HG03095 (cell line): Measurements from ENCODE around the gene LRRC41.
A peak's percentile ranks its signal among the peaks of the same experiment; 100 is the strongest.

Source experiments
- ATAC-seq: cut with Tn5 transposase; IDR thresholded peaks from one replicate; pipeline ENCODE4 v1.9.1; 2021; ENCODE audit warnings: moderate library complexity; ENCODE audit not compliant: unreplicated experiment

Gene LRRC41

DNA sequence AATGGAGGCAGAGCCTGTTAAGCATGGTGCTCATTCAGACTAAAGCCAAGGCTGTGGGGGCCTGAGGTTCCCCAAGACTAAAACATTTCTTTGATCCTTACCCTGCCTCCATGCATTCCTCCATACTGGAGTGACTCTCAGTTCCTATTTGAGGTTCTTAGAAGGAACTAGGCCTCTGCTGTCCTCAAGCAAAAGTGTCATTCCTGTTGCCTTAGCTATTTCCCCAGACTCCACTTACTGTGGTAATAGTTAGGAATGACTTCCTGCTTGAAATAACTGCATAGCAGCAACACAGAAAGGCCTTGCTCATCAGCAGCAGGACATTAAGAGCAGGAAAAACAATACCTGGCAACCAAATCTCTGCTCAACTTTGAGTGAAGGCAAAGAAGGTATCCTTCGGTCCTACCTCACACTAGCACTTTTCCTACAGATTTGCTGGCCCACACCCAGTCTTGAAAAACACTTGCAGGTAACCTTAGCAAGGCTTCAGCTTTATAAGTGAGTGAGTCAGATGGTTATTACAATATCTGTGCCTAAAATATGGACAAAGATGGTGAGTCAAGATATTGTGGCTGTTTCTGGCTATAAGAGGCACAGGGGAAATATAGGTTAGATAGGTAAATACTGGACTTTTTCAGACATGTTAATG, 14.8 kb downstream of the LRRC41 start:
- no peak for ATAC-seq

DNA sequence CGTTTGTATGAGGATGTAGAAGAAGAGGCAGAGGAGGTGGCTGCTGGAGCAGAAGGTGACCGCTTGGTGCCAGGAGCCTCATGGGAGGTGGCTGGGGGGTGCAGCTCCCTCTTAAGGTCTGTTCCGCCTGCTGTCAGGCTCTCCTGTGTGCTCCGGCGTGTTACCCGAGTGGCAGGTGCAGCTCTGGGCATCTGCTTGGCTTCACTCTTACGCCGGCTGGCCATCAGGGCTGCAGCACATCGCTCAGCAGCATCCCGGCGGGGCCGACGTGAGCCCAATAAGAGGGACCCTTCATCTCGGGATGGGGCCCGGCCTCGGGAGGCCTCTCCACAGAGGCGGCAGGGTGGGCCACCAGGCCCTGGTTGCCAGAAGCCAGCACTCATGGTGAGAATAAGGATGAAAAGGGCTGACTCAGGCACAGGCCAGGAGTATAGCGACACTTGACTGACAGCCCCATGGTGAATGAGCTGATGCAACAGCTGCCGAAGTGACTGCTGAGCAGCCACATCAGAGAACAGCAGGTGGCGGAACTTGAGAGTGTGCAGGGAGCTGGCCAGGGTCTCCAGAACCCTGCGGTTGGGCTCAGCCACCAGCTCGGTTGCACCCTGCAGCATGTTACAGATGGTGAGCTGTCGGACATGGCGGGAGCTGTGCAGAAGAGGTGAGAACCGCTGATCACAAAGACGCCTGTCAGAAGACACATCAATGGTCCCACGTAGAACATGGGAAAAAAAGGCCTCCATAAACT, 17.5 kb downstream of the LRRC41 start:
- no peak for ATAC-seq

DNA sequence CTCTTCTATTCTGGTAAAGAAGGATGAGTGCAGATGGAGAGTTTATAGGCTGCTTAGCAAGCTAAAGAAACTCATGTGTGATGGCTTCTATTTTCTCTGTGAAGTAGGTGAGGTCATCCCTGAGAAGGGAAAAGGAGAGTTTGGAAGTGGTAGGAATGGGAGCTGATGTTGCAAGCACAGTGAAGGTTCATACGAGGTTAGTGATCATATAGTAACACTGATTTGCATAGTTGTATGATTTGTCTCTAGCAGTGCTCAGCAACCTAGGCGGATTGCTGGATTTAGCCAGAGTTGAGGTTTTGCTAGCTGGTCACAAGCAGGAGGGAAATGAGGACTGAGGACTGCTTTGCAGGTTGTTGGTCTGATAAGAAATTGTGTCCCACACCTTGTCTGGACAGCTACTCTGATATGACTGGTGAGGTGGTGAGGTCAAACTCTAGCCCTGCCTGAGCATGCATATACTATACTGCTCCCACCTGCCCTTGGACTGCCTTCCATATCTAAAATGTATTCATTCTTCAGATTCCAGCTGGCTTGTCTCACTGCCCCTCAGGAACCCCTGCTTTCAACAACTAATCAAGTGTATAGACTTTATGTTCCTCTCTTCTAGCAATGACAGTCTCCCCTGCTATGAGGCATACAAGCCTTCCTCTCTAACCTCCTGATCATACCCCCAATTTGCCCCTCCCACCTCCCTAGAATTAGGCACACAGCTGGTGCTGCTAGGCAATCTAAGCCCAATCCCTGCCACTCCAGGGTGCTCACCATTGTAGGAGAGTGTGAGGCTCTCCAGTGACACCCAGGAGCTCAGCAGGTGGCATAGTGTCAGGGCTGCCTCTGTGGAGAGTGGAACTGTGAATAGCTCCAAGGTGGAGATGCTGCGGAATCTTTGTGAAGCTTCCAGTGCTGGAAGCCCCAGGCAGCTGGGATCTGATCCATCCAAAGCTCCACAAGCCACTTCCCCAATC, 18.5 kb downstream of the LRRC41 start:
- no peak for ATAC-seq

DNA sequence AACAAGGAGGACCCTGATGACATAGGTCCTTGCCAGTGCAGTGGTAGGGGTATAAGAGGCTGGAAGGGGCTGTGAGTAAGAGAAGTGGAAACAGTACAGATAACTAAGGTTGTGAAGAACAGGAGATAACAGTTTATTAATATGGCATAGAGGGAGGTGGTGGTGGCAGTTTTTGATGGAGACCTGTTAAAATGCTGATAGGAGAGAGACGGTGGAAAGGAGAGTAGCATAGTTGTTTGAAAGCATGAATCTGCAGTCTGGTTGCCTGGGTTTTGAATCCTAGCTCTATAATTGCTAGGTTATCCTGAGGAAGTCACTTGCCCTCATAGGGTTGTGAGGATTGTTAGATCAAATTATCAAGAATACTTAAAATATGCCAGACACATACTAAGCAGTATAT, 19.4 kb downstream of the LRRC41 start:
- no peak for ATAC-seq

DNA sequence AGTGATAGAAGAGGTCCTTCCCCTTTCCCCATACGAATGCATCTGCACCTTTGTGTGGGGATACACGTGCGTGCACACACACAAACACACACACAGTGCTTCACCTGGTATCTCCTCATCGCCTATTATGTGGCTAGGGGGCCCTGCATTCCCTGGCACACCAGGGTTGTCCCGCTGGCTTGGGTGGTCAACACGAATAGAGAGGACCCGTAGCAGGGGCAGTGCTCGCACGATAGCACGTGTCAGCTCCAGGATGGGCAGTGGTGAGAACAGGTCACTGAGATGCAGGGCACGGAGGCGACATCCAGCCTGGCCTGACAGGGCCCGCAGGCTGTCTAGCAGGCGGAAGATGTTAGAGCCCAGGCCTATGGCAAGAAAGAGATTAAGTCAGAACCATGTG, 22.4 kb downstream of the LRRC41 start:
- ATAC-seq, result no peak

DNA sequence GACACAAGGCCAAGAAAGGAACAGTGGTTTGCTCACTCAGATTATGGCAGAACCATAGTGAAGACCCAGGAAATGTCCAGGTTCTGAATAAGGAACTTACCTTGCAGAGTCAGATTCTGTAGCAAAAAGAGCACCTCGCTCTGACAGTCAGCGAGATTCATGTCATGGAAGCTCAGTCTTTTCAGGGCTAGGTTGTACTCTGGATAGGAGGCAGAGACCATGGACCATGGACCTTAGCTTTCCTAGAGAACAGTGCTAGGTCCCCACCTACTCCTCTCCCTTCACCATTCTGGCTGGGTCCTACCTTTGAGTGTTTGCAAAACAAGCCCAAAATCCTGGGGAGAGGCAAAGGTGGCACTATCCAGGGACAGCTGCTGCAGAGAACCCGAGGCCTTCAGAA, 23.3 kb downstream of the LRRC41 start:
- no peak for ATAC-seq

DNA sequence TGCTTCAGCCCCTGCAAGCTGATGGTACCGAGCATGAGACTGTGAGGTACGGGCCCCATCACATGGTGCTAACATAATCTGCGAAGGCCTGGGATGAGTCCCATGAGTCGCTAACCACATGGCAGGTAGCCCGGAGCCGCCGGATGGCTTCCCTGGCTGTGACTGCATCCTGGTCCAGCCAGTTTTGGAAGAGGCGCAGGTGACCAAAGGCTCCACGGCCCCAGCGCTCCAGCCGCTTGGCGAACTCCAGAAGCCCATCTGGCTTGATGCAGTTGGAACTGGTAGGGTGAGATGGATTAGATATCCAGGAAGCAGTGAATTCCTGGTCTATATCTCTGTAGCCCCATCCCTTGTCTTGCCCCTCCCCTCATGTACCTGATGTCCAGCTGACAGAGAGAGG, 24.6 kb downstream of the LRRC41 start:
- no peak for ATAC-seq

DNA sequence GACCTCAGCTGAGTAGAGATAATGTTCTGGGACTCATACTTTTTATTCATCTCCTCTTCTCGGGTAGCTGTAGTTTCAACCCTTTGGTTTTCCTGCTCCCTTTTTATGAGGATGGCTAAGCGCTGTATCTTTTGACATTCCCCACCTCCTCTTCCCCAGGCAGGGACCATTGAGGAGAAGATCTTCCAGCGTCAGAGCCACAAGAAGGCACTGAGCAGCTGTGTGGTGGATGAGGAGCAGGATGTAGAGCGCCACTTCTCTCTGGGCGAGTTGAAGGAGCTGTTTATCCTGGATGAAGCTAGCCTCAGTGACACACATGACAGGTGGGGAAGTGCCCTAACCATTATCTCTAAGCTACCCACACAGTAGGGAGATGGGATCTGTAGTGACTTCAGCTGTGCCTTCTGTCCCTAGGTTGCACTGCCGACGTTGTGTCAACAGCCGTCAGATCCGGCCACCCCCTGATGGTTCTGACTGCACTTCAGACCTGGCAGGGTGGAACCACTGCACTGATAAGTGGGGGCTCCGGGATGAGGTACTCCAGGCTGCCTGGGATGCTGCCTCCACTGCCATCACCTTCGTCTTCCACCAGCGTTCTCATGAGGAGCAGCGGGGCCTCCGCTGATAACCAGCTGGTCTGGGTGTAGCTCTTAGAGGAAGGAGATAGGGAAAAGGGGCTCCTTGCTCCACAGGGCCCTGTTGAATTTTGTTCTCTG, 25.6 kb downstream of the LRRC41 start:
- no peak for ATAC-seq

DNA sequence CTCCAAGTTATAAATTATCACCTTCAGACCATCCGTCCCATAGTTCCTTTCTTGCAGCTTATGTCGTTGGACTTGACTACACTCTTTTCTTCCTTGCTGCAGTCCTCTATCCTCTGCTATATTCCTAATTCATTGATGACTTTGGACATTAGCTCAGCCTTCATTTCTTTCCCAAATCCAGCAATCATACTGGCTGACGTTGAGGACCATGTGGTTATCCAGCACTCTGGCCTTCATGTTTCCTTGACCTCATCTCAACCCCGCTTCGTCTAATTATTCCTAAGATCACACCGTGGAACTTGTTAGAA, 28.4 kb downstream of the LRRC41 start:
- ATAC-seq, result no peak

DNA sequence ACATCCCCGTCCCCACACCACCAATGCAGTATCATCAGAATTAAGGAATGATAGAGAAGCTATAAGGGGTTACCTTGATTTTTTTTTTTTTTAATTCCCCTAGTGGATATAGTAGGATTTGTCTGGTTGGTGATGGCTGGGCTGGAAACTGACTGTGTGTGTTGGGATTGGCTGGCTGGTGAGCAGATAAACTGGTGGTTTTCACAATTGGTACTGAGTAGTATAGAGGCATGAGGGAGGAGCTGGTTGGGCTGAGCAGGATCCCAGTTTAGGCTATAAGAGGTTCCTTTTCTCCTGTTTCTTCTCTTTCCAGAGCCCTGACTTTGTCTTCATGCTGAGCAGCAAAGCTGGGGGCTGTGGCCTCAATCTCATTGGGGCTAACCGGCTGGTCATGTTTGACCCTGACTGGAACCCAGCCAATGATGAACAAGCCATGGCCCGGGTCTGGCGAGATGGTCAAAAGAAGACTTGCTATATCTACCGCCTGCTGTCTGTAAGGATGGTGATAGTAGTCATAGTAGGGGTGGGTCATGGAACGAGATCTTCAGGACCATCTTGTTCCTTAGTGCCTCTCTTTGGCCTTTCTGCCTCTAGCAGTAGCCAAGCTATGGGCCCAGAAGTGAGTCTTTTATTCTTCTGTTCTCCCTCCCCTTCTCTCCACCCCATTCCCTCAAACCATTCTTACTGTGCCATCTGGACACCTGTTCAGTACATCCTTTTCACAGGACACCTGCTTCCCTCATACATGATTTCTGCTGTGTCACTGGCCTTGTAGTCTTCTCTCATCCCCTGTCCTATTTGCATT, 29.0 kb downstream of the LRRC41 start:
- ATAC-seq, result no peak

DNA sequence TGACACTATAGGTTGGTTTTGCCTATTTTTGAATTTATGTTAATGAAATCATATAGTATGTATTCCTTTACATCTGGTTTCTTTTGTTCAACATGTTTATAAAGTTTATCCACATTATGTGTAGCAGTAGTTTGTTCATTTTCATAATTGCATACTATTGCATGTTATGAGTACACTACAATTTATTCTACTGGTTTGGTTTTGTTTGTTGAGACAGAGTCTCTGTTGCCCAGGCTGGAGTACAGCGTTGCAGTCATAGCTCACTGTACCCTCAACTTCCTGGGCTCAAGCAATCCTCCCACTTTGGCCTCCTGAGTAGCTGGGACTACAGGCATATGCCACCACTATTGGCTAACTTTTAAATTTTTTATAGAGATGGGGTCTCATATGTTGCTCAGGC, 34.8 kb downstream of the LRRC41 start:
- no peak for ATAC-seq

DNA sequence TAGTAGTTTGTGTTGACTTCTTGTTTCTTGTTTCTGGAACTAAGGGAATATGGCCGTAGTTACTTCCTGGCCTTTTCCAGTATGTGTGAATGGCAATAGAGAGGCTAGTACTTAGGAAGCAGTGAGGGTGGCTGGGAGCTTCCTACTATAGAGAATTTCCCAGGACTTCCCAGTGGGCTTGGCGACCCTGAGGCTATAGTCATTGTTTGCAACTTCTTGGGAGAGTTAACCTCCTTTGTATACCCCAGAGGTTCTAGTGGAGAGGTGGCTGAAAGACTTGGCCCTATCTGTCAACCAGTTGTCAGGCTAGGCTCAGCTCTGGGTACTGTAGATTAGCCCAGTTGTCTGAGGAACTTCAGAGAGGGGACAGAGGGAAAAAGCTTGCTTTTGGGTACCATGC, 40.3 kb downstream of the LRRC41 start:
- no peak for ATAC-seq

DNA sequence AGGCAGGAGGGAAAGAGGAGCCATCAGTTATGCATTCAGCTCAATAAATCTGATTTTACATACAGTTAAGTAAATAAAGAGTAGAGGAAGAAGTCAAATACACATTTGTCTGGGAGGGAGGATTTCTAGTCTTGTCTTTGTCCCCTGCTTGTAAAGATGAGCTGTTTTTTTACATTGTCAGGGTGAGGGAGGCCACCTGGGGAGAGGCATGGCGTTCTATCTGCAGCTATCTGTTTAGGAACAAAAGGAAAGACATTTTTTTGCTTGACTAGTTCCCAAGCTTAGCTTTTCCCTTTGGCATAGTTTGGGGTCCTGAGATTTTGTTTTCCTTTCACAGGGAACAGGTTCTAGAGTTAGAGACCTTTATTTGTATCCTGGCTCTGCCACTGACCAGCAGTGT, 40.9 kb downstream of the LRRC41 start:
- ATAC-seq, result no peak

DNA sequence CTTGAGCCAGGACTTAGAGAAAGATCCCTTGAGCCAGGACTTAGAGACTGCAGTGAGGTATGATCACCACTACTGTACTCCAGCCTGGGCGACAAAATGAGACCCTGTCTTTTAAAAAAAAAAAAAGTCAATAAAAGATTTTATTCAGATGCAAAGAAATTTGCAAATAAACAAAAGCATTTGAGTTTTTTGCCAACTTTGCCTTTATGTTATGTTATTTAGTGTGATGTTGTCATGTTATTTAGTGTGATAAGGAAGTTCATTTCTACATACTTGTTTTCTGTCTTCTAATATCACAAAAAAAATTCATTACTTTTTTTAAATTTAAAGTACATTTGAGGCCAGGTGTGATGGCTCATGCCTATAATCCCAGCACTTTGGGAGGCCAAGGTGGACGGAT, 46.9 kb downstream of the LRRC41 start:
- ATAC-seq, result no peak

DNA sequence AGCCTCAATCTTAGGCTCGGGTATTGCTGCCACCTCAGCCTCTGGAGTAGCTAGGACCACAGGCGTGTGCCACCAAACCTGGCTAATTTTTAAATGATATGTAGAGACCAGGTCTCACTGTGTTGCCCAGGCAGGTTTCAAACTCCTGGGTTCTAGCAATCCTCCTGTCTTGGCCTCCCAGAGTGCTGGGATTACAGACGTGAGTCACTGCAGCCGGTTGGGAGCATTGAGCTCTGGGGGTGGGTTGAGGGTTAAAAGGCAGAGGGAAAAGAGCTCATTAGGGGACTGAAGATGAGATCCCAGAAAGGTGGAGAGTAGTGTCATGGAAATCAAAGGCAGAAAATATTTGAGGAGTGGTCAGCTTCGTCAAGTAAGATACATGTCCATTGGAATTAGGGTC, 48.7 kb downstream of the LRRC41 start:
- ATAC-seq, result no peak

DNA sequence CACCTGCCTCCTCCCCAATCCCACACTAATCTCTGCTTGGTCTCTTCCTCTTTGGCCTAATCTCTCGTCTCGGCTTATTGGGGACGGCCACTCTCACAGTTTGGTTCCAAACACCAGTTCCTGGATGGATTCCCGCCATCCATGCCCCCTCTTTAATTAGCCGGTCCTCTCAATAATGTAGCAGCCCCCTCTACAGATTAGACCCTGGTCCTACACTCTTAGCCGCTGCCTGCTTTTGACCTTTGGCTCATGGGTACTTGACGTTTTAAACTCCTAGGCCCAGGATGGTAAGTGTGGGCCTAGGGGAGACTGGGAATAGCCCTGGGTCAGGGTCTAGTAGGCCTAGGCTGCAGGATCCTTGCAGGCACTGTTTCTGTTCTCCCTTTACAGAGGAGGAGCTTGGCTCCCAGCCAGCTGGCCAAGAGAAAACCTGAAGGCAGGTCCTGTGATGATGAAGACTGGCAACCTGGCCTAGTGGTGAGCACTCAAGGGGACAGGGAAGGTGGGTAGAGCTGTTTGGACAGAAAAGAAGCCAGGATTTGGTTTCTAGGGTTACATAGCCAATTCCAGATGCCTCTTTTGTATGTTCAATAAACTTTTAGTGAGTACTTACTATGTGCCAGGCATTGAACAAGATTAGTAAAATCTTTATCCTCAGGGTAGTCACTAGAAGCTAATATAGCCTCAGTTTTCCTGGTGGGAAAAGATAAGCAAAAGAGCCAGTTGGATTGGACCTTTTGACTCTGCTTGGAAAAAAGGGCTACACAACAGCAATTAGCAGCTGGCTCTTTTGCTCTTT, 55.1 kb downstream of the LRRC41 start:
- no peak for ATAC-seq

DNA sequence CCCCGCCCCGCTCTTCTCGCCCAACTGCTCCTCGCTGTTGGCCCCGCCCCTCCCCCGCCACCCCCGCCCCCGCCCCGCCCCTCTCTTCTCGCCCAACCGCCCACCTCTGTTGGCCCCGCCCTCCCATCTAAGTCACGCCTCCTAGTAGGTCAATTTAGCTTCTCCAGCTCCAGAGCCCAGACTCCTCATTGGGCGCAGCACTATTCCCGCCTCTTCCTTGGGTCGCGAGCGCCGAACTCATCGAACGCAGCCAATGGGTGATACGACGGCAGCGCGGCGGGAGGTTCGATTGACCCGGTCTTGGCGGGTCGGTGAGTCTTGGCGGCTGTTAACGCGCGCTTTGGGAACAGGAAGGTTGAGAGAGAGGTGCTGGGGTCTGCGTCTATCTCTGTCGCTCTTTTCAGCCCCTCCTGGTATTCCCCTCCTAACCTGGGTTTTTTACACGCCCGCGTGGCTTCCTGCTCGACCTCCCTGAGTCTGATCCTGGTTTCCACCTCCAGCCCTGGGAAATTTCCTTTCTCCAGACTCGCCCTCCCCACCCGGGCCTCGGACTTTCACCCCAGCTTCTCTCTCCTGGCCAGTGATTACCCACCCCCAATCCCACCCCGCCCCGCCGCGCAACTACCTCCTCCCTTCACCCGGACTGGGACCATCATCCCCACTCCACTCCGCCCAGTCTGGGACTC, 55.8 kb downstream of the LRRC41 start, which contains the start of gene RAD54L:
TSS of gene RAD54L (plus strand) at position 328 of the 686 bp plus-strand sequence. CDS start 643 bp downstream, outside the sequence.
- peak; percentile 91 for ATAC-seq

DNA sequence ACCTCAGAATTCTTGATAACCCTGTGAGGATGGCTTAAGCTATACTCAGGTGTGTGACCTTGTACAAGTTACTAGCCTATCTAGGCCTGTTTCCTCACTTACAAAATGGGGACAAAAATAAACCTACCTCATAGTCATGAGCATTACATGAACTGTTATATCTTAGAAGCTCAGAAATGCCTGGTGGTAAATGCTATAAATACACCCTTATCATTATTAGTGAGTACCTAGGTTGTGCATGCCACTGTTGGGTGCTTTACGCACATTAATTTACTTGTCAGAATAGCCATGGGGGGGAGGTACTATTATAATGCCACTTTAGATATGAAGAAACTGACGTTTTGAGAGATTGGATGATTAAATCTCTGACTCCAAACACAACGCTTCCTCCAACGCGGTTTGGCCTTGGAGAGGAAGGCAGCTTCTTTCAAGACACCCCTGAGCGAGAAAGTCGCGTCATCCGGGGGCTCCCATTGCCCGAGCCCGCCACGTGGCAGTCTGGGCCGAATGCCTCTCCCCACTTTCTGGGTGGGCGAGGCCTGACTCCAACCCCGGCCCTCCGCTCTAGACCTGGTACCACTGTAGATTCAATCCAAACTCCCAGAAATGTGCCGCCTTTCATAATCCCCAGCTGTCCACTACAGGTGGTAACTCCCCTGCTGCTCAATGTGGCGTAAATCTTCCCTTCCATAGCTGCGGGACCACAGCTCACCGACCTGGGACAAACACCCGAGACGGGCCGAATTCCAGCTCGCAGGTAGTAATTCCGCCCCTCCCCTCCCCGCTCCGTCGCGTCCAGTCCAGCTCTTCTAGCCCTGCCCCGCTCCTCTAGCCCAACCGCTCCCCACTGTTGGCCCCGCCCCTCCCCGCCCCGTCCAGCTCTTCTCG, 56.6 kb downstream of the LRRC41 start:
- ATAC-seq, result peak; percentile 49
